Adipose tissue (tissue), 3 donors: ENCODE measurements around the gene VIM. TPM values are rescaled to one million over a fixed set of nuclear protein-coding genes. Genes with fewer than 3 reads are reported as not detected.

Experiments used
- H3K27ac ChIP-seq: one replicate; pipeline ENCODE4 v1.5.1; 2013; ENCODE audit warnings: low read depth, low read length
- WGBS, 3 donors: extraction: QIAGEN DNeasy Blood & Tissue Kit; methylation state at CpG; one replicate each; pipeline ENCODE4 v1.1.7; 2013; 5-methylcytosine and 5-hydroxymethylcytosine counted together
- polyA plus RNA-seq, 3 donors: library from polyadenylated mRNA; stranded (reverse); fragments of 200-250 nt; gene quantifications; one replicate each; pipeline ENCODE4 v1.2.3, GENCODE V29; 2013
- donor health status: healthy with polysubstance abuse.
- donor health status: Bipolar disorder and iron deficiency.
- donor health status: healthy.

VIM gene
- polyA plus RNA-seq: 1,000 to 10,000 TPM in 2 of 3 donors, 100 to 1,000 TPM in 1; 348 to 3,997 (median 2,261) TPM

DNA sequence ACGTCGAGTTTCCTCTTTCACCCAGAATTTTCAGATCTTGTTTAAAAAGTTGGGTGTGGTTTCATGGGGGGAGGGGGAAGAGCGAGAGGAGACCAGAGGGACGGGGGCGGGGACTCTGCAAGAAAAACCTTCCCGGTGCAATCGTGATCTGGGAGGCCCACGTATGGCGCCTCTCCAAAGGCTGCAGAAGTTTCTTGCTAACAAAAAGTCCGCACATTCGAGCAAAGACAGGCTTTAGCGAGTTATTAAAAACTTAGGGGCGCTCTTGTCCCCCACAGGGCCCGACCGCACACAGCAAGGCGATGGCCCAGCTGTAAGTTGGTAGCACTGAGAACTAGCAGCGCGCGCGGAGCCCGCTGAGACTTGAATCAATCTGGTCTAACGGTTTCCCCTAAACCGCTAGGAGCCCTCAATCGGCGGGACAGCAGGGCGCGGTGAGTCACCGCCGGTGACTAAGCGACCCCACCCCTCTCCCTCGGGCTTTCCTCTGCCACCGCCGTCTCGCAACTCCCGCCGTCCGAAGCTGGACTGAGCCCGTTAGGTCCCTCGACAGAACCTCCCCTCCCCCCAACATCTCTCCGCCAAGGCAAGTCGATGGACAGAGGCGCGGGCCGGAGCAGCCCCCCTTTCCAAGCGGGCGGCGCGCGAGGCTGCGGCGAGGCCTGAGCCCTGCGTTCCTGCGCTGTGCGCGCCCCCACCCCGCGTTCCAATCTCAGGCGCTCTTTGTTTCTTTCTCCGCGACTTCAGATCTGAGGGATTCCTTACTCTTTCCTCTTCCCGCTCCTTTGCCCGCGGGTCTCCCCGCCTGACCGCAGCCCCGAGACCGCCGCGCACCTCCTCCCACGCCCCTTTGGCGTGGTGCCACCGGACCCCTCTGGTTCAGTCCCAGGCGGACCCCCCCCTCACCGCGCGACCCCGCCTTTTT is at the start of gene VIM:
TSS of gene VIM (plus strand) at position 151 of the 925 bp plus-strand sequence. CDS start 1,182 bp downstream, outside the sequence.
- H3K27ac ChIP-seq: peak within 1 kb of the TSS; percentile 98
- WGBS, 3 donors: 0 to 1% (median 0%) methylated on average over 72 to 77 of the region's 77 CpGs

- H3K27ac ChIP-seq: no peak overlapping the region
- 81 to 90% (median 86%) methylated on average over 3 of the region's 3 CpGs for WGBS, 3 donors
Measured at GRCh38 chr10:17179002-17179401, 49.0 kb upstream of the VIM start.

GRCh38 chr10:17181110-17181509 is 46.9 kb upstream of the VIM start:
- 93 to 94% (median 93%) methylated on average over 5 of the region's 5 CpGs for WGBS, 3 donors
- H3K27ac ChIP-seq: no peak overlapping the region

GRCh38 chr10:17181751-17182150 is 46.3 kb upstream of the VIM start:
- H3K27ac ChIP-seq: no peak overlapping the region
- 62 to 90% (median 83%) methylated on average over 3 of the region's 3 CpGs for WGBS, 3 donors

DNA sequence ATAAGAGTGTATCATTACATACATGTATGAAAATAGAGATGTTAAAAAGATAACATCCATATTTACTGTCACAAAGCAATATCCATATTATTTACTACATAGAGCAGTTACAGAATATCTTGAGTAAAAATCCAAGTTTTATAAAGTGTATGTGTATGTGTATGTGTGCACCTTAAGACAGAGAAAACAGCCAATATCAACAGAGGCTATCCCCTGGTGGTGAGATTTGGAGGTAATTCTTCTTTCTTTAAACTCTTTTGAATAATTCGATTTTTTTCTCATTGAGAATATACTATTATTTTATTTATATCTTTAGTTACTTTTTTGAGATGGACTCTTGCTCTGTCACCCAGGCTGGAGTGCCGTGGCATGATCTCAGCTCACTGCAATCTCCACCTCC is 44.9 kb upstream of the VIM start:
- WGBS, 3 donors: 93 to 98% (median 94%) methylated on average over 2 of the region's 2 CpGs
- no peak overlapping the region for H3K27ac ChIP-seq

- H3K27ac ChIP-seq: no peak overlapping the region
- WGBS, 3 donors: 98 to 100% (median 99%) methylated on average over 3 of the region's 3 CpGs
Measured at GRCh38 chr10:17185873-17186272, 42.2 kb upstream of the VIM start.

- 84 to 96% (median 92%) methylated on average over 3 of the region's 3 CpGs for WGBS, 3 donors
- H3K27ac ChIP-seq: no peak overlapping the region
Measured at GRCh38 chr10:17188644-17189172, 39.3 kb upstream of the VIM start.

GRCh38 chr10:17190602-17191001 is 37.4 kb upstream of the VIM start:
- 88 to 96% (median 88%) methylated on average over 2 of the region's 2 CpGs for WGBS, 3 donors
- H3K27ac ChIP-seq: no peak overlapping the region

- WGBS, 3 donors: 78 to 93% (median 78%) methylated on average over 5 of the region's 5 CpGs
- H3K27ac ChIP-seq: no peak overlapping the region
Measured at GRCh38 chr10:17195083-17195482, 33.0 kb upstream of the VIM start.

DNA sequence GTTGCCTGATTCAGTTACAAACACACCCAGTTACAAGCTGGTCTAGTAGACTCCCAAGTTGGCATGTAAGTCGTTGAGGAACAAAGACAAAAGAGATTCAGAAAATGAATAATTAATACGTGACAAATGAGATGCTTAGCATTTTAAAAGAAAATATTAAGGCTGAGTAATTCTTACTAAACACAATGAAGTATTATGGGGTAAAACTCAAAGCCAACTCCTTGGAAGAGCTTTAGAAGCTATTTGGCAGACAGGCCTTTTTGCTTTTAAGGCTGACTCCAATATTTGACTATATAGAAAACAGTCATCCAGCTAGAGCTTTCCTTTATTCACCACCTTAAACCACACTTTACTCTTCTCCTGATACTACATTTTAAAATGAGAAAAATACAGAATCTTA is 32.0 kb upstream of the VIM start:
- H3K27ac ChIP-seq: no peak overlapping the region
- WGBS, 3 donors: 51 to 78% (median 52%) methylated on average over 2 of the region's 2 CpGs

DNA sequence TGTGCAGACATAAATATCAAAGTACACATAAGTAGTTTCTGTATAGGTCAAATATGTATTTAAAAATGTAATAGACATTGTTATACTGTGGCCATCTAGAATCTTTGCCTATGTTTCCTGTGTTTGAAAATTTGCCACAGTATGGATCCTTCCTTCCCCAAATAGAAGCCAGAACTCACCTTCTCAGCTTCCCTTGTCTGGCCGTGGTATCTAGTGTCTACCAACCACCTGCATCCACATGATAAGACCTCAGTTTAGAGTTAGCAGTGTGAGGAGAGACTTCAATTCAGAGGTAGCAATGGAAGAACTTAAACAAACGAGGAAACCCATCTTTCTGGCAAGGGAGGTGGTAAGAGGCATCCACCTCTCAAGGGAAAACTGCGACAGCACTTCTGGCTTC is 31.5 kb upstream of the VIM start:
- no peak overlapping the region for H3K27ac ChIP-seq
- 57 to 80% (median 69%) methylated on average over 3 of the region's 3 CpGs for WGBS, 3 donors

DNA sequence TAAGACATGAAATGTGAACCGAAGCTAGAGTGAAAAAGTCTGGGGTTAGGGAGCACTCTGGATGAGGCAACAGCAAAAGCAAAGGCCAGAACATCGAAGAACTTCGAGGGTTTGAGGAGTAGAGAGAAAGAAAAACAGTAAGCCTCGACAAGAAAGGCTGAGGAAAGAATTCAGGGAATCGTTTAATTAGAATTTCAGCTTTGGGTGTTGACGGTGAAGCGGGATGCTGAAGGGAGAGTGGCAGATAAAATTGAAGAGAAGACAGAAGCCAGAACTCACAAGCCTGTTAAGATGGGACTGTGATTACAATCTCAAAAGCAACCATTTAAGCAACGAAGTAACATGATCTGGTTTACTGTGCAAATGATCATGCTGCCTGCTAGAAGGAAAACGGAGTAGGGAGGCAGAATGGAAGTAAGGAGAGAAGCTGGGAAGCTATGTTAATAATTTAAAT is 28.7 kb upstream of the VIM start:
- 32 to 52% (median 34%) methylated on average over 9 of the region's 9 CpGs for WGBS, 3 donors

GRCh38 chr10:17200001-17200911 is 27.8 kb upstream of the VIM start:
- peak overlapping the region; percentile 71 for H3K27ac ChIP-seq
- 8 to 15% (median 9%) methylated on average over 10 of the region's 10 CpGs for WGBS, 3 donors

More for the DNA sequence above, 28.7 kb upstream of the VIM start:
- H3K27ac ChIP-seq: peak overlapping the region; percentile 56

GRCh38 chr10:17200912-17201793 is 26.9 kb upstream of the VIM start, which contains the start of gene TRDMT1:
TSS of gene TRDMT1 (minus strand) at chr10:17201672. CDS start at chr10:17201634, 38 bp downstream.
- 0% methylated on average over 49 to 60 of the region's 60 CpGs for WGBS, 3 donors
- peak within 1 kb of the TSS; percentile 71 for H3K27ac ChIP-seq

- peak overlapping the region; percentile 71 for H3K27ac ChIP-seq
- 14 to 19% (median 18%) methylated on average over 3 of the region's 3 CpGs for WGBS, 3 donors
Measured at GRCh38 chr10:17201794-17202116, 26.3 kb upstream of the VIM start.

DNA sequence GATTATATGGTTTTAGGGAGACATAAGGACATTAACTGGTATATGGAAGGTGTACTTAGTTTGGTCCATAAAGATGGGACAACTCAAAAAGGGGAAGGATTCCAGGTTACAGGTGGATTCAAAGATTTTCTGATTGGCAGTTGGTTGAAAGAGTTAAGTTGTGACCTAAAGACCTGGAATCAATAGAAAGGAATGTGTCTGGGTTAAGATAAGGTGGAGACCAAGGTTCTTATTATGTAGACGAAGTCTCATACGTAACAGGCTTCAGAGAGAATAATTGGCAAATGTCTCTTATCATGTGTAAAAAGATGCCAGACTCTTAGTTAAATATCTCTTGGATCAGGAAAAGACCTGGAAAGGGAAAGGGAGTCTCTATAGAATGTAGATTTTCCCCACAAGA is 25.5 kb upstream of the VIM start:
- WGBS, 3 donors: 73 to 94% (median 94%) methylated on average over 2 of the region's 2 CpGs
- no peak overlapping the region for H3K27ac ChIP-seq

GRCh38 chr10:17202999-17203398 is 25.0 kb upstream of the VIM start:
- H3K27ac ChIP-seq: no peak overlapping the region

GRCh38 chr10:17203416-17203815 is 24.6 kb upstream of the VIM start:
- no peak overlapping the region for H3K27ac ChIP-seq
- 36 to 45% (median 45%) methylated on average over 3 of the region's 3 CpGs for WGBS, 3 donors

More at GRCh38 chr10:17202999-17203398, 25.0 kb upstream of the VIM start:
- 82 to 97% (median 96%) methylated on average over 4 of the region's 4 CpGs for WGBS, 3 donors
